ENCODE measurements around the gene LPIN3. TPM values are rescaled to one million over a fixed set of nuclear protein-coding genes. Genes with fewer than 3 reads are reported as not detected.

Gene LPIN3
- total RNA-seq, 1 experiment from 2014 or later = 23.5 TPM

GRCh38 chr20:41330941-41331340 lies 9.7 kb upstream of the LPIN3 start:
- no peak overlapping the region for H3K4me3 Mint-ChIP-seq (ENCODE audit: low read depth, unreplicated experiment)
- no peaks in the 10 kb centered on the region for H3K9me3 Mint-ChIP-seq (ENCODE audit: low read depth, unreplicated experiment)
- peaks cover 18% of the 10 kb centered on the region for H3K4me1 Mint-ChIP-seq (ENCODE audit: low read depth, unreplicated experiment)
- H3K36me3 Mint-ChIP-seq (ENCODE audit: insufficient read depth, unreplicated experiment) = no peaks in the 10 kb centered on the region
- no peak for DNase-seq
- CTCF ChIA-PET = interaction anchor here (0.7 kb wide), 2 partner anchors 85 to 154 kb away, joined by 3 read pairs; no protein-coding TSS in a partner anchor
- no peak overlapping the region for H3K27ac Mint-ChIP-seq (ENCODE audit: unreplicated experiment)
- H3K27me3 Mint-ChIP-seq (ENCODE audit: unreplicated experiment) = no peaks in the 10 kb centered on the region
- intact Hi-C loops (cut with micrococcal nuclease; ENCODE audit: unreplicated experiment) = no loop called here
- no TSS peak for BruUV-seq (replicated peaks)
- TF ChIP-seq, protein P1, sequence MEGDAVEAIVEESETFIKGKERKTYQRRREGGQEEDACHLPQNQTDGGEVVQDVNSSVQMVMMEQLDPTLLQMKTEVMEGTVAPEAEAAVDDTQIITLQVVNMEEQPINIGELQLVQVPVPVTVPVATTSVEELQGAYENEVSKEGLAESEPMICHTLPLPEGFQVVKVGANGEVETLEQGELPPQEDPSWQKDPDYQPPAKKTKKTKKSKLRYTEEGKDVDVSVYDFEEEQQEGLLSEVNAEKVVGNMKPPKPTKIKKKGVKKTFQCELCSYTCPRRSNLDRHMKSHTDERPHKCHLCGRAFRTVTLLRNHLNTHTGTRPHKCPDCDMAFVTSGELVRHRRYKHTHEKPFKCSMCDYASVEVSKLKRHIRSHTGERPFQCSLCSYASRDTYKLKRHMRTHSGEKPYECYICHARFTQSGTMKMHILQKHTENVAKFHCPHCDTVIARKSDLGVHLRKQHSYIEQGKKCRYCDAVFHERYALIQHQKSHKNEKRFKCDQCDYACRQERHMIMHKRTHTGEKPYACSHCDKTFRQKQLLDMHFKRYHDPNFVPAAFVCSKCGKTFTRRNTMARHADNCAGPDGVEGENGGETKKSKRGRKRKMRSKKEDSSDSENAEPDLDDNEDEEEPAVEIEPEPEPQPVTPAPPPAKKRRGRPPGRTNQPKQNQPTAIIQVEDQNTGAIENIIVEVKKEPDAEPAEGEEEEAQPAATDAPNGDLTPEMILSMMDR (IDR thresholded peaks at IDR 0.05; ENCODE audit: unreplicated experiment) = no peak

- H3K4me3 Mint-ChIP-seq (ENCODE audit: low read depth, unreplicated experiment) = no peak overlapping the region
- TF ChIP-seq, protein P1 (IDR thresholded peaks at IDR 0.05; ENCODE audit: unreplicated experiment) = no peak
- no peak overlapping the region for H3K27ac Mint-ChIP-seq (ENCODE audit: unreplicated experiment)
- H3K4me1 Mint-ChIP-seq (ENCODE audit: low read depth, unreplicated experiment) = peaks cover 18% of the 10 kb centered on the region
- DNase-seq = no peak
- no peaks in the 10 kb centered on the region for H3K36me3 Mint-ChIP-seq (ENCODE audit: insufficient read depth, unreplicated experiment)
- H3K9me3 Mint-ChIP-seq (ENCODE audit: low read depth, unreplicated experiment) = no peaks in the 10 kb centered on the region
- no TSS peak for BruUV-seq (replicated peaks)
- intact Hi-C loops (cut with micrococcal nuclease; ENCODE audit: unreplicated experiment) = no loop called here
- CTCF ChIA-PET = no interaction called here
- H3K27me3 Mint-ChIP-seq (ENCODE audit: unreplicated experiment) = no peaks in the 10 kb centered on the region
These were observed 8.9 kb upstream of the LPIN3 start for GRCh38 chr20:41331731-41332130.

DNA sequence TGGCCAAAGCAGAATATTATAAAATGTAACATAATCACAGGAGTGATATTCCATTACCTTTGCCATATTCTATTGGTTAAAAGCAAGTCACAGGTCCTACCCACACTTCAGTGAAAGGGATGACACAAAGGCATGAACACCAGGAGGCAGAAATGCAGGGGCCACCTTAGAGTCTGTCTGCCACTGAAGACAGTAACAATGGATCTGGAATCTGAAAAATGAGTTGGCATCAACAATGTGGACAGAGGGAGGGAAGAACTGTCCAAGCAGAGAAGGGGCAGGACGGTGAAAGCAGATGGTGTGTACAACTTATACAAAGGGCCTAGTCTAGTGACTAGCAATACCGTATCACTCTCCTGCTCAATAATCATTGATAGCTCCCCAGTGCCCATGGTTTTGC lies 6.6 kb upstream of the LPIN3 start:
- no peaks in the 10 kb centered on the region for H3K27me3 Mint-ChIP-seq (ENCODE audit: unreplicated experiment)
- no peak overlapping the region for H3K4me3 Mint-ChIP-seq (ENCODE audit: low read depth, unreplicated experiment)
- DNase-seq = no peak
- CTCF ChIA-PET = no interaction called here
- TF ChIP-seq, protein P1 (IDR thresholded peaks at IDR 0.05; ENCODE audit: unreplicated experiment) = no peak
- H3K9me3 Mint-ChIP-seq (ENCODE audit: low read depth, unreplicated experiment) = no peaks in the 10 kb centered on the region
- peaks cover 15% of the 10 kb centered on the region for H3K4me1 Mint-ChIP-seq (ENCODE audit: low read depth, unreplicated experiment)
- no peak overlapping the region for H3K27ac Mint-ChIP-seq (ENCODE audit: unreplicated experiment)
- BruUV-seq (replicated peaks) = no TSS peak
- H3K36me3 Mint-ChIP-seq (ENCODE audit: insufficient read depth, unreplicated experiment) = no peaks in the 10 kb centered on the region
- intact Hi-C loops (cut with micrococcal nuclease; ENCODE audit: unreplicated experiment) = no loop called here

DNA sequence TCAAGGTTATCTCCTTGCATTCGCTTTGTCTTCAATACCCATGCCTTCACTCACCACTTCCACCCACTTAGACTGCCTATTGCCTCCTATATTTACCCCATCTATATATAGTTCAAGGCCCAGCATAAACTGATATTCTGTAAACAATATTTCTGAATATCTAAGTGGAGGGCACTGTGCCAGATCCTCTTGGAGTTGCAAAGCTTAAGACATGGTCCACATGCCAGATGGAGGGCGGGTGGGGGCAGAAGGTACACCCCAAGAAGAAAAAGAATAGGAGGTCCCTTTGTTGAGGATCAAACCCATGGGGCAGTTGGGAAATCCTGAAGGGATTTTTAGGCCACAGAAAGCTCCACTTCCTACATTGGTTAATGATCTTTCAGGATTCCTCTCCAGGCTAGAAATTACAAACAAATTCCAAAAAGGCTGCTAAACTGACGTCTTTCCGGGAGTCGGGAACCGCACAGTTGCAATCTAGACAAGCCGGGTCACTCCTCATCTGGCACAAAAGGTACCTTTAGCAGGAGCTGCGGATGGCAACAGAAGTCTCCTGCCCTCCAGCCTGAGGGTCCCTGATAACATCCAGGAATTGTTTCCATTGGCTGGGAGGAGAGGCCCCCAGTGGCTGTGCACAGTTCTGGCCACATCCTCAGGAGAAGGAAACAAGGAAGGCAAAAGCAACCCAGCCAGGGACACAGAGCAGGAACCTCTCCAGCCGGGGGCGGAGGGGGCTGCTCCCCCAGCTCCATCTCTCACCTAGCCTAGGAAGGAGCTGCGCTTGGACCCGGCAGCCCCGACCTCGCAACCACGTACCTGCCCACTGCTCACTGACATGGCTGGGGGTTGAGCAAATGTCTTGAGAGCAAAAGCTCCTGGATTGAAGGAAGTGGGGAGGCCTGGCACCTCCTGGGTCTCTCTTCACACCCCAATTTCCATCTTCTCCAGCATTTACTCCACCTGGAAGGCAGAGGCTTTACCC lies 5.9 kb upstream of the LPIN3 start:
- CTCF ChIA-PET = interaction anchor here (0.7 kb wide), 1 partner anchor 16 kb away, joined by 4 read pairs; no protein-coding TSS in a partner anchor
- DNase-seq = no peak
- Mint-ChIP-seq H3K36me3 (ENCODE audit: insufficient read depth, unreplicated experiment) (peaks cover under 1% of the 10 kb centered on the region), H3K9me3 (ENCODE audit: low read depth, unreplicated experiment) (no peaks in the 10 kb centered on the region), H3K27me3 (ENCODE audit: unreplicated experiment) (no peaks in the 10 kb centered on the region), H3K4me3 (ENCODE audit: low read depth, unreplicated experiment) (no peak overlapping the region), H3K27ac (ENCODE audit: unreplicated experiment) (no peak overlapping the region), H3K4me1 (ENCODE audit: low read depth, unreplicated experiment) (peaks cover 15% of the 10 kb centered on the region)
- BruUV-seq (replicated peaks) = no TSS peak
- TF ChIP-seq, protein P1 (IDR thresholded peaks at IDR 0.05; ENCODE audit: unreplicated experiment) = no peak
- intact Hi-C loops (cut with micrococcal nuclease; ENCODE audit: unreplicated experiment) = no loop called here

All from Calu3 (cell line).